HCT116 (cell line): ENCODE data around the gene F13A1.

ENCODE experiments used
- EZH2 ChIP-seq: fragments of 200-600 bp; sonication (generic); IDR thresholded peaks from 2 replicates; pipeline ENCODE4 v1.6.1; 2017; ENCODE audit warnings: antibody characterized with exemption, mixed run types
- JUND ChIP-seq: IDR thresholded peaks from 2 replicates; pipeline ENCODE4 v1.6.1; 2012
- POLR2A ChIP-seq: IDR thresholded peaks from 2 replicates; pipeline ENCODE4 v1.7.0; 2011; ENCODE audit warnings: borderline replicate concordance; ENCODE audit not compliant: insufficient read depth, insufficient read length; ENCODE audit errors: extremely low read depth
- POLR2AphosphoS5 ChIP-seq: IDR thresholded peaks from 2 replicates; pipeline ENCODE4 v1.6.1; 2011; ENCODE audit warnings: mild to moderate bottlenecking, low read depth, low read length, moderate library complexity
- SP1 ChIP-seq: IDR thresholded peaks from 2 replicates; pipeline ENCODE4 v1.6.1; 2012; ENCODE audit warnings: low read depth
- YY1 ChIP-seq: IDR thresholded peaks from 2 replicates; pipeline ENCODE4 v1.6.1; 2011; ENCODE audit warnings: low read length, low read depth, moderate library complexity, mild to moderate bottlenecking; ENCODE audit not compliant: insufficient replicate concordance; ENCODE audit errors: extremely low read depth
- TF ChIP-seq, protein P1 (sequence below), 3 experiments: fragments of 200-600 bp in 1 of 3; sonication (generic) in 1 of 3; IDR thresholded peaks in 2 of 3; conservative IDR thresholded peaks in 1 of 3; 2 replicates each; pipeline ENCODE4 v1.5.1; 2012 to 2017; ENCODE audit warnings: low read depth in 2 of 3, low read length in 2 of 3, antibody characterized with exemption in 1 of 3, borderline replicate concordance in 1 of 3, control low read depth in 1 of 3, mild to moderate bottlenecking in 1 of 3, mixed read lengths in 1 of 3, mixed run types in 1 of 3, moderate library complexity in 1 of 3; ENCODE audit not compliant: insufficient read depth in 1 of 3
- TF ChIP-seq, protein P2 (sequence below): IDR thresholded peaks from 2 replicates; pipeline ENCODE4 v1.6.1; 2011; ENCODE audit warnings: mild to moderate bottlenecking, low read length, moderate library complexity; ENCODE audit not compliant: insufficient replicate concordance; ENCODE audit errors: extremely low read depth

DNA sequence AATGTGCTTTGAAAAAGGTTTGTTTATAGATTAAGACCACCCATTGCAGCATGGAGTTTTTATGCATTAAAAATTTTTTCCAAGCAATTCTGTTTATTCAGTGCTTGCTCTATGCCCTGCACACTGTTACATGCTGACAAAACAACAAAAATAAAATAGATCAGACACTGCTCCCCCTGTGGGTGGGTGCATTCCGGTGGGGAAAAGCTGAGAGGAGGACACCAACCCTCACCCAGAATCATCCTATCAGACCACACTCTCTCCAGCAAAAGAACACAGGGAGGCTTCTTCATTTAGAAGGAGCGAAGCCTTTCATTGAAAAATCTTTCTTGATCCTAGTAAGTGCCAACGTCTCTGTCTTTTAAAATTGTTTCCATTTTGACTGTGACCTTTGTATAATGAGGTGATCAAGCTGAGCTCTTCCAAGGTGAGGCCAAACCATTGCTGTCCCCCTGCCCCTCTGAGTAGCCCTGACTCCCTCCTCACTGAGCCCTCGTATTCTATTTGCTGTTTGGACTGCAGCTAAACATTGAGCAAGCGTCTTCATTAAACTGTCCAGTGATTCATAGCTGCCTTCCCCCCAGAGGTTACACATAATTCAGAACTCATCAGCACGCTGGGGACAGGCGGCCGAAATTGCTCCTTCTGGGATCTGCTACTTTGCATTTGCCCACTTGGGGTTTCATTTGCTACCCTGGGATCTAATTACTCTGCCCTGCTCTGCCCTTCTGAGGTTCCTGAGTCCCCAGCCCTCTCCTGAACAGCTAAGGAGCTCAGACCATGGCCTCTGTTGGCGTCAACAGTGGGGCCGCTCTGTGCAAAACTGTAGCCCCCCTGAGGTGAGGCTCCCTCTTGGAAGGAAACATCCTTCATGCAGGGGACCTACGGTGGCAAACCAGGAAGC lies 102.4 kb downstream of the F13A1 start:
- TF ChIP-seq, protein P1, sequence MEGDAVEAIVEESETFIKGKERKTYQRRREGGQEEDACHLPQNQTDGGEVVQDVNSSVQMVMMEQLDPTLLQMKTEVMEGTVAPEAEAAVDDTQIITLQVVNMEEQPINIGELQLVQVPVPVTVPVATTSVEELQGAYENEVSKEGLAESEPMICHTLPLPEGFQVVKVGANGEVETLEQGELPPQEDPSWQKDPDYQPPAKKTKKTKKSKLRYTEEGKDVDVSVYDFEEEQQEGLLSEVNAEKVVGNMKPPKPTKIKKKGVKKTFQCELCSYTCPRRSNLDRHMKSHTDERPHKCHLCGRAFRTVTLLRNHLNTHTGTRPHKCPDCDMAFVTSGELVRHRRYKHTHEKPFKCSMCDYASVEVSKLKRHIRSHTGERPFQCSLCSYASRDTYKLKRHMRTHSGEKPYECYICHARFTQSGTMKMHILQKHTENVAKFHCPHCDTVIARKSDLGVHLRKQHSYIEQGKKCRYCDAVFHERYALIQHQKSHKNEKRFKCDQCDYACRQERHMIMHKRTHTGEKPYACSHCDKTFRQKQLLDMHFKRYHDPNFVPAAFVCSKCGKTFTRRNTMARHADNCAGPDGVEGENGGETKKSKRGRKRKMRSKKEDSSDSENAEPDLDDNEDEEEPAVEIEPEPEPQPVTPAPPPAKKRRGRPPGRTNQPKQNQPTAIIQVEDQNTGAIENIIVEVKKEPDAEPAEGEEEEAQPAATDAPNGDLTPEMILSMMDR (IDR thresholded peaks at IDR 0.05 in 2 of 3, conservative IDR thresholded peaks at IDR 0.05 in 1 of 3; ENCODE audit: borderline replicate concordance in 1 of 3, insufficient read depth in 1 of 3, low read depth in 2 of 3, low read length in 2 of 3), result no peak
- no peak for TF ChIP-seq POLR2AphosphoS5
- TF ChIP-seq YY1, result no peak
- TF ChIP-seq, protein P2, sequence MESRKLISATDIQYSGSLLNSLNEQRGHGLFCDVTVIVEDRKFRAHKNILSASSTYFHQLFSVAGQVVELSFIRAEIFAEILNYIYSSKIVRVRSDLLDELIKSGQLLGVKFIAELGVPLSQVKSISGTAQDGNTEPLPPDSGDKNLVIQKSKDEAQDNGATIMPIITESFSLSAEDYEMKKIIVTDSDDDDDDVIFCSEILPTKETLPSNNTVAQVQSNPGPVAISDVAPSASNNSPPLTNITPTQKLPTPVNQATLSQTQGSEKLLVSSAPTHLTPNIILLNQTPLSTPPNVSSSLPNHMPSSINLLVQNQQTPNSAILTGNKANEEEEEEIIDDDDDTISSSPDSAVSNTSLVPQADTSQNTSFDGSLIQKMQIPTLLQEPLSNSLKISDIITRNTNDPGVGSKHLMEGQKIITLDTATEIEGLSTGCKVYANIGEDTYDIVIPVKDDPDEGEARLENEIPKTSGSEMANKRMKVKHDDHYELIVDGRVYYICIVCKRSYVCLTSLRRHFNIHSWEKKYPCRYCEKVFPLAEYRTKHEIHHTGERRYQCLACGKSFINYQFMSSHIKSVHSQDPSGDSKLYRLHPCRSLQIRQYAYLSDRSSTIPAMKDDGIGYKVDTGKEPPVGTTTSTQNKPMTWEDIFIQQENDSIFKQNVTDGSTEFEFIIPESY, result no peak
- no peak for TF ChIP-seq POLR2A
- TF ChIP-seq SP1, result no peak
- no peak for TF ChIP-seq EZH2
- TF ChIP-seq JUND, result no peak
